ENCODE results near the gene ITGA7. TPM values are rescaled to one million over a fixed set of nuclear protein-coding genes. Genes with fewer than 3 reads are reported as not detected.

ITGA7 gene
- polyA plus RNA-seq, 1 donor from 2014 or later: 13.5 TPM

- H3K9me2 ChIP-seq (ENCODE audit: insufficient read depth, low read length): no peaks in the 10 kb centered on the region
- no peaks in the 10 kb centered on the region for H3K9me3 ChIP-seq (ENCODE audit: low read length)
- no peaks in the 10 kb centered on the region for H3K27me3 ChIP-seq (ENCODE audit: insufficient read depth, low read depth, low read length)
- peaks cover 42% of the 10 kb centered on the region for H3K79me2 ChIP-seq (replicated peaks; ENCODE audit: insufficient read depth, low read length)
- no peak overlapping the region for H3K4me3 ChIP-seq (ENCODE audit: low read length)
- H3F3A ChIP-seq (ENCODE audit: insufficient read depth, low read length, poor library complexity, severe bottlenecking): peaks cover 14% of the 10 kb centered on the region
- no peak overlapping the region for H2AFZ ChIP-seq (ENCODE audit: low read depth, low read length)
- TF ChIP-seq MXI1 (conservative IDR thresholded peaks at IDR 0.05; ENCODE audit: poor library complexity, severe bottlenecking) (no peak), POLR2AphosphoS5 (IDR thresholded peaks at IDR 0.05) (no peak), EZH2 (IDR thresholded peaks at IDR 0.05; ENCODE audit: borderline replicate concordance, insufficient read depth, low read length, poor library complexity, severe bottlenecking) (no peak), EP300 (conservative IDR thresholded peaks at IDR 0.05; ENCODE audit: poor library complexity, severe bottlenecking) (no peak), REST (IDR thresholded peaks at IDR 0.05; ENCODE audit: borderline replicate concordance) (no peak), SMC3 (conservative IDR thresholded peaks at IDR 0.05; ENCODE audit: poor library complexity) (no peak), RAD21 (conservative IDR thresholded peaks at IDR 0.05) (no peak), TAF1 (IDR thresholded peaks at IDR 0.05; ENCODE audit: low read depth) (no peak), CTCF (IDR thresholded peaks at IDR 0.05; ENCODE audit: poor library complexity, severe bottlenecking) (no peak)
- H3K27ac ChIP-seq (ENCODE audit: low read length): no peak overlapping the region
- H3K36me3 ChIP-seq (ENCODE audit: insufficient read depth, low read length): peaks cover 4% of the 10 kb centered on the region
- no peak overlapping the region for H3K4me2 ChIP-seq (ENCODE audit: low read length)
- H3K9ac ChIP-seq (ENCODE audit: low read length): no peak overlapping the region
- H4K20me1 ChIP-seq (ENCODE audit: insufficient read depth): peaks cover 2% of the 10 kb centered on the region
Measured at GRCh38 chr12:55748230-55748993, 40.7 kb upstream of the ITGA7 start.

- H4K20me1 ChIP-seq (ENCODE audit: insufficient read depth): peaks cover 2% of the 10 kb centered on the region
- peaks cover 46% of the 10 kb centered on the region for H3K79me2 ChIP-seq (replicated peaks; ENCODE audit: insufficient read depth, low read length)
- no peak for TF ChIP-seq TAF1 (IDR thresholded peaks at IDR 0.05; ENCODE audit: low read depth)
- no peak for TF ChIP-seq EP300 (conservative IDR thresholded peaks at IDR 0.05; ENCODE audit: poor library complexity, severe bottlenecking)
- no peak for TF ChIP-seq RAD21 (conservative IDR thresholded peaks at IDR 0.05)
- no peak for TF ChIP-seq REST (IDR thresholded peaks at IDR 0.05; ENCODE audit: borderline replicate concordance)
- TF ChIP-seq EZH2 (IDR thresholded peaks at IDR 0.05; ENCODE audit: borderline replicate concordance, insufficient read depth, low read length, poor library complexity, severe bottlenecking): no peak
- no peak for TF ChIP-seq POLR2AphosphoS5 (IDR thresholded peaks at IDR 0.05)
- peak overlapping the region; percentile 97 for H3K4me3 ChIP-seq (ENCODE audit: low read length)
- H3K9ac ChIP-seq (ENCODE audit: low read length): no peak overlapping the region
- peaks cover 14% of the 10 kb centered on the region for H3F3A ChIP-seq (ENCODE audit: insufficient read depth, low read length, poor library complexity, severe bottlenecking)
- H3K9me3 ChIP-seq (ENCODE audit: low read length): no peaks in the 10 kb centered on the region
- H3K9me2 ChIP-seq (ENCODE audit: insufficient read depth, low read length): no peaks in the 10 kb centered on the region
- H2AFZ ChIP-seq (ENCODE audit: low read depth, low read length): no peak overlapping the region
- peaks cover 4% of the 10 kb centered on the region for H3K36me3 ChIP-seq (ENCODE audit: insufficient read depth, low read length)
- H3K27ac ChIP-seq (ENCODE audit: low read length): no peak overlapping the region
- no peaks in the 10 kb centered on the region for H3K27me3 ChIP-seq (ENCODE audit: insufficient read depth, low read depth, low read length)
- H3K4me2 ChIP-seq (ENCODE audit: low read length): no peak overlapping the region
Measured at GRCh38 chr12:55746913-55747231, 39.2 kb upstream of the ITGA7 start.

Measured in neural cell (in vitro differentiated cells).